Transverse colon (tissue), 4 donors: ENCODE measurements around the gene KATNA1.

Source experiments
- POLR2A ChIP-seq: fragments of 450-650 bp; IDR thresholded peaks from one replicate; pipeline ENCODE4 v1.6.1; 2016; ENCODE audit warnings: antibody characterized with exemption, mild to moderate bottlenecking, moderate library complexity
- POLR2AphosphoS5 ChIP-seq, 3 donors: sonication (generic); formaldehyde crosslinking; IDR thresholded peaks; one replicate each; pipeline ENCODE4 v1.6.1; 2016; ENCODE audit warnings: antibody characterized with exemption in 3 of 3
- TF ChIP-seq, protein P1 (sequence below), 5 experiments: fragments of 200-600 bp in 3 of 5; fragments of 450-650 bp in 2 of 5; sonication (generic) in 3 of 5; IDR thresholded peaks; 1 replicate in 2 of 5; 2 replicates in 3 of 5; pipeline ENCODE4 v1.5.1; 2016 to 2017; ENCODE audit warnings: antibody characterized with exemption in 5 of 5, inconsistent platforms in 3 of 5, mild to moderate bottlenecking in 2 of 5, moderate library complexity in 1 of 5

DNA sequence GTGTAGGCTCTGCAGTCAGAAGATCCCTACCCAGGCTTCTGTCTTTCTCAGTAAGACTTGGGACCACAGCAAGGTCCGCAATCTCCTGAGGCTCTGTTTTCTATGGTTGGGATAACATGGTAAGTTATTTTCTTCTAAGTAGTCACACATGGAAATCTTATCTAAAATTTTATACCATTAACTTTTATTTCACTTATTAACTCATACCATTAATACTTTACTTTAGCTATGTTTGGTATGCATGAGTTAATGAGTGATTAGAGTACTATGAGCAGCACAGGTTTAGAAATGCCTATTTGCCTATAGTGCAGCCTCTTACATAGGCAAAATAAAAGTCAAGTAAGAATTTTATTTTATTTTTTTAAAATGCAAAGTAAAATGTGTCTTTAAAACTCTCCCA is 55.1 kb downstream of the KATNA1 start:
- TF ChIP-seq, protein P1, sequence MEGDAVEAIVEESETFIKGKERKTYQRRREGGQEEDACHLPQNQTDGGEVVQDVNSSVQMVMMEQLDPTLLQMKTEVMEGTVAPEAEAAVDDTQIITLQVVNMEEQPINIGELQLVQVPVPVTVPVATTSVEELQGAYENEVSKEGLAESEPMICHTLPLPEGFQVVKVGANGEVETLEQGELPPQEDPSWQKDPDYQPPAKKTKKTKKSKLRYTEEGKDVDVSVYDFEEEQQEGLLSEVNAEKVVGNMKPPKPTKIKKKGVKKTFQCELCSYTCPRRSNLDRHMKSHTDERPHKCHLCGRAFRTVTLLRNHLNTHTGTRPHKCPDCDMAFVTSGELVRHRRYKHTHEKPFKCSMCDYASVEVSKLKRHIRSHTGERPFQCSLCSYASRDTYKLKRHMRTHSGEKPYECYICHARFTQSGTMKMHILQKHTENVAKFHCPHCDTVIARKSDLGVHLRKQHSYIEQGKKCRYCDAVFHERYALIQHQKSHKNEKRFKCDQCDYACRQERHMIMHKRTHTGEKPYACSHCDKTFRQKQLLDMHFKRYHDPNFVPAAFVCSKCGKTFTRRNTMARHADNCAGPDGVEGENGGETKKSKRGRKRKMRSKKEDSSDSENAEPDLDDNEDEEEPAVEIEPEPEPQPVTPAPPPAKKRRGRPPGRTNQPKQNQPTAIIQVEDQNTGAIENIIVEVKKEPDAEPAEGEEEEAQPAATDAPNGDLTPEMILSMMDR (IDR thresholded peaks at IDR 0.05): no peak
- TF ChIP-seq POLR2AphosphoS5 (IDR thresholded peaks at IDR 0.05) (no peak), POLR2A (no peak)
